Measurements from ENCODE around the gene VCPKMT. TPM values are rescaled to one million over a fixed set of nuclear protein-coding genes. Genes with fewer than 3 reads are reported as not detected.

The VCPKMT gene
- total RNA-seq, 1 donor from 2014 or later = 13.0 TPM

- Mint-ChIP-seq H3K27ac (ENCODE audit: unreplicated experiment) (no peak overlapping the region), H3K27me3 (ENCODE audit: low read depth) (no peaks in the 10 kb centered on the region), H3K4me3 (peak overlapping the region; percentile 34), H3K36me3 (ENCODE audit: low read depth) (peaks cover 18% of the 10 kb centered on the region), H3K9me3 (no peaks in the 10 kb centered on the region), H3K4me1 (peaks cover 26% of the 10 kb centered on the region)
- TF ChIP-seq, protein P1, sequence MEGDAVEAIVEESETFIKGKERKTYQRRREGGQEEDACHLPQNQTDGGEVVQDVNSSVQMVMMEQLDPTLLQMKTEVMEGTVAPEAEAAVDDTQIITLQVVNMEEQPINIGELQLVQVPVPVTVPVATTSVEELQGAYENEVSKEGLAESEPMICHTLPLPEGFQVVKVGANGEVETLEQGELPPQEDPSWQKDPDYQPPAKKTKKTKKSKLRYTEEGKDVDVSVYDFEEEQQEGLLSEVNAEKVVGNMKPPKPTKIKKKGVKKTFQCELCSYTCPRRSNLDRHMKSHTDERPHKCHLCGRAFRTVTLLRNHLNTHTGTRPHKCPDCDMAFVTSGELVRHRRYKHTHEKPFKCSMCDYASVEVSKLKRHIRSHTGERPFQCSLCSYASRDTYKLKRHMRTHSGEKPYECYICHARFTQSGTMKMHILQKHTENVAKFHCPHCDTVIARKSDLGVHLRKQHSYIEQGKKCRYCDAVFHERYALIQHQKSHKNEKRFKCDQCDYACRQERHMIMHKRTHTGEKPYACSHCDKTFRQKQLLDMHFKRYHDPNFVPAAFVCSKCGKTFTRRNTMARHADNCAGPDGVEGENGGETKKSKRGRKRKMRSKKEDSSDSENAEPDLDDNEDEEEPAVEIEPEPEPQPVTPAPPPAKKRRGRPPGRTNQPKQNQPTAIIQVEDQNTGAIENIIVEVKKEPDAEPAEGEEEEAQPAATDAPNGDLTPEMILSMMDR (conservative IDR thresholded peaks at IDR 0.05) = no peak
- DNase-seq (ENCODE audit: low read depth, low spot score) = no peak
Observed at GRCh38 chr14:50113381-50114035, 2.9 kb downstream of the VCPKMT start.

DNA sequence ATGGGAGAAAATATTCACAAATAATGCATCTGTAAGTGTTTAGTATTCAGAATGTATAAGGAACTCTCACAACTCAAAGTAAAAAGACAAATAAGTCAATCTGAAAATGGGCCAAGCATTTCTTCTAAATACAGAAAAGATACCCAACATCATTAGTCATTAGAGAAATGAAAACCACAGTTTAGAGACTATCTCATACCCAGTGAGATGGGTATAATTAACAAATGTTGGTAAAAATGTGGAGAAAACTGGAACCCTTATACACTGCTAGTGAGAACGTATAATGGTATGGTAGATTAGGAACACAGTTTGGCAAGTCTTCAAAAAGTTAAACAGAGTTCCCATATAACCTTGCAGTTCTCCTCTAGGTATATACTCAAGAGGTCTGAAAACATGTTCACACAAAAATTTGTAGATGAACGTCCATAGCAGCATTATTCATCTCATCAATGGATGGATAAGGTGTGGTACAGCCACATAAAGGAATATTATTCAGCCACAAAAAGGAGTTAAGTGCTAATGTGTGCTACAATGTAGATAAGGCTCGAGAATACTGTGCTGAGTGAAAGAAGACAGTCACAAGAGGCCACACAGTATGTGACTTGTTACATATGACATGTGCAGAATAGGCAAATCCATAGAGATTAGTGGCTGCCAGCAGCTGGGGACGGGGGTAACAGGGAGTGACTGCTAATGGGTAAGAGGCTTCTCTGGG is 5.9 kb downstream of the VCPKMT start:
- Mint-ChIP-seq H3K27me3 (ENCODE audit: low read depth) (no peaks in the 10 kb centered on the region), H3K4me3 (no peak overlapping the region), H3K9me3 (no peaks in the 10 kb centered on the region), H3K27ac (ENCODE audit: unreplicated experiment) (no peak overlapping the region), H3K36me3 (ENCODE audit: low read depth) (peaks cover 14% of the 10 kb centered on the region), H3K4me1 (peaks cover 7% of the 10 kb centered on the region)
- no peak for DNase-seq (ENCODE audit: low read depth, low spot score)
- TF ChIP-seq, protein P1 (conservative IDR thresholded peaks at IDR 0.05) = no peak

DNA sequence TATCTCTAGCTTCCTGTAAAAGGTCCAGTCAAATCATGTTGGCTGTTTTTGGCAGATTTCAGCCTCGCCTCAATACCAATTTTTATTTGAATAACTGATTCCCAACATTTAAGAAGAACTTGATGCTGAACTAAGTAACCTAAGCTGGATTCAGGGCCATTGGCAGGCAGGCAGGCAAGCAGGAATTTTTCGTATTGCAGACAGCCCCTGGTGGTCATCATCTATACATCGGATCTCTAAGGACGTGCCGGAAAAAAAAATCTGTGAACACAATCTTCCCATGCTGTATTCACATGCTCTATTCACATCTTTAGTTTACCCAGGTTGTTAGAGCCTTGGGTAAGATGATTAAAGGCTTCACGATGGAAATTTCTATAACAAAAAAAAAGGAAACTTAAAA is 7.0 kb downstream of the VCPKMT start:
- TF ChIP-seq, protein P1 (conservative IDR thresholded peaks at IDR 0.05) = peak; percentile 58
- peak; percentile 9 for DNase-seq (ENCODE audit: low read depth, low spot score)
- peaks cover 4% of the 10 kb centered on the region for H3K4me1 Mint-ChIP-seq
- no peak overlapping the region for H3K27ac Mint-ChIP-seq (ENCODE audit: unreplicated experiment)
- H3K27me3 Mint-ChIP-seq (ENCODE audit: low read depth) = no peaks in the 10 kb centered on the region
- peak overlapping the region; percentile 41 for H3K4me3 Mint-ChIP-seq
- no peaks in the 10 kb centered on the region for H3K9me3 Mint-ChIP-seq
- H3K36me3 Mint-ChIP-seq (ENCODE audit: low read depth) = peaks cover 14% of the 10 kb centered on the region

DNA sequence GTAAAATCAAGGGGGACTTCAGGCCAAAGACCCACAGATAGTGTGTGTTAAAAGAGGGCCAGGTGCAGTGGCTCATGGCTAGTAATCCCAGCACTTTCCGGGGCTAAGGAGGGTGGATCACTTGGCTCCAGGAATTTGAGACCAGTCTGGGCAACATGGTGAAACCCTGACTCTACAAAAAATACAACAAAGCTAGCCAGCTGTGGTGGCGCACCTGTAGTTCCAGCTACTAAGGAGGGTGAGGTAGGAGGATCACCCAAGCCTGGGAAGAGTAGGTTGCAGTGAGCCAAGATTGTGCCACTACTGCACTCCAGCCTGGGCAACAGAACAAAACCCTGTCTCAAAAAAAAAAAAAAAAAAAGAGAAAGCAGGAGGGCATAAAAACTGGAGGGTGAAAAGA is 8.5 kb downstream of the VCPKMT start:
- H3K9me3 Mint-ChIP-seq = no peaks in the 10 kb centered on the region
- TF ChIP-seq, protein P1 (conservative IDR thresholded peaks at IDR 0.05) = no peak
- no peaks in the 10 kb centered on the region for H3K4me1 Mint-ChIP-seq
- no peaks in the 10 kb centered on the region for H3K27me3 Mint-ChIP-seq (ENCODE audit: low read depth)
- H3K4me3 Mint-ChIP-seq = no peak overlapping the region
- H3K36me3 Mint-ChIP-seq (ENCODE audit: low read depth) = peaks cover 14% of the 10 kb centered on the region
- DNase-seq (ENCODE audit: low read depth, low spot score) = no peak
- no peak overlapping the region for H3K27ac Mint-ChIP-seq (ENCODE audit: unreplicated experiment)

DNA sequence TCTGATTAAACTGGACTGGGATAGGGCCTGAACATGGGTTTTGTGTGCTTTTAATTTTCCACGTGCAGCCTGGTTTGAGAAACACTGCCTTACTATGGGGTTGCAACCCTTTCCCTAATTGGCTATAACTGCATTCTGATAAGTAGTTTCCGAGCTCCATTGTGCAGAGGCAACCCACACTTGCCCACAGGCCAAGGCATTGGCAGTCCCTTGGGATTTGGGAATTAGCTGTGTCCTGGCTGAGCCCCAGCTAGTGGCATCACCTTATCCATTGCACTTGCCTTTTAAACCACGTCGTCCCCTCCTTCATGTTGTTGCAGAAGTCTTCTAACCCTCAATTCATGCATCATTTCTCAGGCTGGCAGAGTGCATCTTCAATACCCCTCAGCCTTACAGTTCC is 10.2 kb downstream of the VCPKMT start:
- TF ChIP-seq, protein P1 (conservative IDR thresholded peaks at IDR 0.05) = no peak
- no peak for DNase-seq (ENCODE audit: low read depth, low spot score)
- Mint-ChIP-seq H3K9me3 (no peaks in the 10 kb centered on the region), H3K27me3 (ENCODE audit: low read depth) (no peaks in the 10 kb centered on the region), H3K36me3 (ENCODE audit: low read depth) (peaks cover 9% of the 10 kb centered on the region), H3K4me1 (no peaks in the 10 kb centered on the region), H3K27ac (ENCODE audit: unreplicated experiment) (no peak overlapping the region), H3K4me3 (no peak overlapping the region)

All from neural crest cell (in vitro differentiated cells).